ENCODE measurements around the gene ZNF189.

The ZNF189 gene

DNA sequence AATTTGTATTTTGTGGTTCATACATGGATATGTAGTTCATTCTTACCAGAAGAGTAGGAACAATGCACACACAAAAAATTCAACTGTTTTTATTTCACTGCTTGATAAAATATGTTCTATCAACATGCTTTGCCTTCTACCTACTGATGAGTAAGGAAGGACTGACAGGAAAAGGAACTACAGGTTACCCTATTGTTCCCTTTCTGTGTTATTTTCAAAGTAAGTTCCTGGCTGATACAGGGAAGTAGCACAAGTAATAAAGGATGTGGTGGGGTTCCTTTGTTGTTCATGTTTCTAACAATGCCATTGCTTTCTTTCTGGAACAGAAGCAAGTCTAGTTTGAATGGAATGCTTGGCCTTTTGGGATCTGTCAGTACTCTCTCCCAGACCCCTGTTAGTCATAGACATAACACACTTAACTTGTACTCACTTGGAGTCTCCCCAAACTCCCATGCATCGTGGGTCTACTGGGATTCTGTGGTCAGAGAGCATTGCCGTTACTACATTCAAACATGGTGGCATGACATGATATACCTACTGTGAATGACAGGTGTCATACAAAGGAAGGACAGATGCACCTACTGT, 57.1 kb downstream of the ZNF189 start:
- DNase-seq: no peak

- DNase-seq: no peak
These were observed 58.4 kb downstream of the ZNF189 start for GRCh38 chr9:101457003-101457402.

GRCh38 chr9:101458963-101459631, 60.4 kb downstream of the ZNF189 start:
- DNase-seq: peak in 2 of 5 experiments; percentile 9 to 64

All from T-helper 2 cell (primary cell).